Measurements from ENCODE around the gene OR7A10.
A peak's percentile ranks its signal among the peaks of the same experiment; 100 is the strongest.

OR7A10 gene

DNA sequence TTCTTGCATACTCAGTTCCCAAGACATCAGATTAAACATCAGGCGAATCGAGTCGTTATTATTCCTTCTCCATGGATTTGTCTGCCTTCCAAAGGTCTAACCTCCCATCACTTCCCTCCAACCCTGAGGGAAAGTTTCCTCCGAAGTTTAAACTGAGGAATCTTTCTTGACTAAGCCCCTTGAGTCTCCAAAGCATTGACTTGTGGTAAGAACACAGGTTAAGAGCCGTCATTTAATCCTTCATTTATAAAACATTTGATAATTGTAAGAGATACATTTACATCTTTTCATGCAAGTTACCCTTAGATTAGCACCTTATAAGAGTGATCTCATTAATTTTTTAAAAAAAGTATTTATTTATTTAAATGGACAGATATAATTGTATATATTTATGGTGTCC, at the start of gene OR7A10:
Gene OR7A10 (minus strand): TSS at position 101 of the 400 bp plus-strand sequence. CDS start 7,045 bp downstream, outside the sequence.
- TF ChIP-seq, protein P1, sequence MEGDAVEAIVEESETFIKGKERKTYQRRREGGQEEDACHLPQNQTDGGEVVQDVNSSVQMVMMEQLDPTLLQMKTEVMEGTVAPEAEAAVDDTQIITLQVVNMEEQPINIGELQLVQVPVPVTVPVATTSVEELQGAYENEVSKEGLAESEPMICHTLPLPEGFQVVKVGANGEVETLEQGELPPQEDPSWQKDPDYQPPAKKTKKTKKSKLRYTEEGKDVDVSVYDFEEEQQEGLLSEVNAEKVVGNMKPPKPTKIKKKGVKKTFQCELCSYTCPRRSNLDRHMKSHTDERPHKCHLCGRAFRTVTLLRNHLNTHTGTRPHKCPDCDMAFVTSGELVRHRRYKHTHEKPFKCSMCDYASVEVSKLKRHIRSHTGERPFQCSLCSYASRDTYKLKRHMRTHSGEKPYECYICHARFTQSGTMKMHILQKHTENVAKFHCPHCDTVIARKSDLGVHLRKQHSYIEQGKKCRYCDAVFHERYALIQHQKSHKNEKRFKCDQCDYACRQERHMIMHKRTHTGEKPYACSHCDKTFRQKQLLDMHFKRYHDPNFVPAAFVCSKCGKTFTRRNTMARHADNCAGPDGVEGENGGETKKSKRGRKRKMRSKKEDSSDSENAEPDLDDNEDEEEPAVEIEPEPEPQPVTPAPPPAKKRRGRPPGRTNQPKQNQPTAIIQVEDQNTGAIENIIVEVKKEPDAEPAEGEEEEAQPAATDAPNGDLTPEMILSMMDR (IDR thresholded peaks at IDR 0.05) = no peak
- Mint-ChIP-seq H3K9me3 (peaks cover 69% of the 10 kb centered on the region), H3K27me3 (ENCODE audit: low read depth, poor library complexity) (no peaks in the 10 kb centered on the region), H3K4me1 (no peaks in the 10 kb centered on the region), H3K27ac (no peak within 1 kb of the TSS), H3K4me3 (no peak within 1 kb of the TSS), H3K36me3 (ENCODE audit: low read depth) (no peaks in the 10 kb centered on the region)
- no peak for DNase-seq

DNA sequence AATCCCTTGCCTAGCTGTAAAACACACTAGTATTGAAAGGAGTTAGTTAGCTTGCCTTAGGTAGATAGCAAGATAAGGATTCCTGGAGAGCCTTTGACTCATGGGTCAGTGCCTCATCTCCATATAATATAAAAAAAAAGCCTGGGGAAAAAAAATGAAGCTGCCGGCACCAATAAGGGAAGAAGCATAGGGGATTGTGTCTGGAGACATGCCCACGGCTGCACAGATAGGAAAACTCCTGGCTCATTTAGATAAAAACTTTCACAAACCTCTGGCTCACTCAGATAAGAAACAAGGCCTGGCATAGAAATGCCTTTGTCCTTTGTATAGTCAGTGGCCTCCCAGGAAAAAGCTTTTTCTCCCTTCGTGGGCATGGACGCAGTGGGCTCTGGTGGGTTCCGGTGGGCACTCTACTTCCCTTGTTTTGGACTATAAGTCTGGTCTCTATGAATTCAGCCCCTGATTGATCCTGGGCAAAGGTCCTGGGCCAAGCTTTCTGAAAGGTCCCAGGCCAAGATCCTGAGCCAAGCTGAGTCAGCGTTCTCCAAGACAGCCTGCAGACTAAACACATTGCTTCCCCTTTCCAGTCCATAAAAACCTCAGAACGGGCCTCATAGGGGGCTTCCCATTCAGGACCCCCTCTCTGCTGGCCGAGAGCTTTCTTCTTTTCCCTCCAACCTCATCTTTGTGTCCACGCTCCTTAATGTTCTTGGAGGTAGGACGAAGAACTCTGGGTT, 42.1 kb upstream of the OR7A10 start:
- no peak overlapping the region for H3K27ac Mint-ChIP-seq
- no peaks in the 10 kb centered on the region for H3K36me3 Mint-ChIP-seq (ENCODE audit: low read depth)
- TF ChIP-seq, protein P1 (IDR thresholded peaks at IDR 0.05) = no peak
- no peak overlapping the region for H3K4me3 Mint-ChIP-seq
- peaks cover 43% of the 10 kb centered on the region for H3K9me3 Mint-ChIP-seq
- peaks cover 16% of the 10 kb centered on the region for H3K27me3 Mint-ChIP-seq (ENCODE audit: low read depth, poor library complexity)
- no peak for DNase-seq
- peaks cover 6% of the 10 kb centered on the region for H3K4me1 Mint-ChIP-seq

DNA sequence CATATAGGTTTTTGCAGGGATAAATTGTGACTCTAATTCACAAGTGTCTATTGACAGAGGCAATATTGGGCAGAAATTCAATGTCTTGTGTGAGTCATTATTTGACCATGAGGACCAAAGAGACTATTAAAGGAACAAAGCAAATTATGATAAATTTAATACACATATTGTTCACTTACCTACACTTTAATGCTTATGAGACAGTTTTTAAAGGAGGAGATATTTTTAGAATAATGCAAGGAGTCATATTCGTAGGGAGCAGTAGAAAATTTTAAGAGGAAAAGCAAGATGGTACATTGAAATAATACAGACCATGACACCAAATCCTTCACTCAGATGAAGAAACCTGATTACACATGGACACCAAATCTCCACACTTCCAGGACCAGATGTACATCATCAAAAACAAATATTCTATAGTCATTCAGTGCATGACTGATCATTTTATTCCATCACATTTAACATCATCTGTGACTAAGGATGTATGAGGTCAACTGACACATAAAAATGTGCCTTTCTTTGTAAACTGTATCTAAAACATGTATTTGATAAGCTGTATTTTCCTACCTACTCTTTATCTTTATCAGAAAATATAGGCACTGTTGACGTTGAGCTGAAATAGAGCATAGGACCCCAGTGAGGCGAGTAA, 41.4 kb upstream of the OR7A10 start:
- H3K27ac Mint-ChIP-seq = no peak overlapping the region
- H3K4me1 Mint-ChIP-seq = peaks cover 6% of the 10 kb centered on the region
- peaks cover 41% of the 10 kb centered on the region for H3K9me3 Mint-ChIP-seq
- H3K27me3 Mint-ChIP-seq (ENCODE audit: low read depth, poor library complexity) = peaks cover 13% of the 10 kb centered on the region
- DNase-seq = no peak
- TF ChIP-seq, protein P1 (IDR thresholded peaks at IDR 0.05) = no peak
- no peaks in the 10 kb centered on the region for H3K36me3 Mint-ChIP-seq (ENCODE audit: low read depth)
- no peak overlapping the region for H3K4me3 Mint-ChIP-seq

DNA sequence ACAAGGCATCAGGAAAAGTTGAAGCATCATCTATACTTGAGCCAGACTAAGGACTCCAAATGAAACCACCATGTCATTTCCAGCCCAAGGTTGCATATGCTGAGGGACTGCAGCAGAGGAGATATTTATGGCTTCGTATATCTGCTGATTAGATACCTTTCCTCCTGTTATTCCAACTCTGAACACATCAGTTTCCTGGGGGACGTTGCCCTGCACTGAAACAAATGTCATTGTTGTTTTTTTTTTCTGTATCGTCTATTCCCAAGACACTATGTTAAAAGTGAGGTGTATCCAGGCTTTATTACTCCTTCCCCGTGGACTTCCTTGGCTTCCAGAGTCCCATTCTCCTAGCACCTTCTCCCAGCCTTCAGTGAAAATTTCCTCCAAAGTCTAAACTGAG, 37.3 kb upstream of the OR7A10 start, which contains the start of gene OR7A17:
Gene OR7A17 (minus strand): TSS at position 101 of the 400 bp plus-strand sequence. CDS start 4,777 bp downstream, outside the sequence.
- TF ChIP-seq, protein P1 (IDR thresholded peaks at IDR 0.05) = no peak
- Mint-ChIP-seq H3K36me3 (ENCODE audit: low read depth) (no peaks in the 10 kb centered on the region), H3K9me3 (peaks cover 42% of the 10 kb centered on the region), H3K27ac (no peak within 1 kb of the TSS), H3K4me3 (no peak within 1 kb of the TSS), H3K27me3 (ENCODE audit: low read depth, poor library complexity) (peaks cover 10% of the 10 kb centered on the region), H3K4me1 (peaks cover 6% of the 10 kb centered on the region)
- no peak for DNase-seq

DNA sequence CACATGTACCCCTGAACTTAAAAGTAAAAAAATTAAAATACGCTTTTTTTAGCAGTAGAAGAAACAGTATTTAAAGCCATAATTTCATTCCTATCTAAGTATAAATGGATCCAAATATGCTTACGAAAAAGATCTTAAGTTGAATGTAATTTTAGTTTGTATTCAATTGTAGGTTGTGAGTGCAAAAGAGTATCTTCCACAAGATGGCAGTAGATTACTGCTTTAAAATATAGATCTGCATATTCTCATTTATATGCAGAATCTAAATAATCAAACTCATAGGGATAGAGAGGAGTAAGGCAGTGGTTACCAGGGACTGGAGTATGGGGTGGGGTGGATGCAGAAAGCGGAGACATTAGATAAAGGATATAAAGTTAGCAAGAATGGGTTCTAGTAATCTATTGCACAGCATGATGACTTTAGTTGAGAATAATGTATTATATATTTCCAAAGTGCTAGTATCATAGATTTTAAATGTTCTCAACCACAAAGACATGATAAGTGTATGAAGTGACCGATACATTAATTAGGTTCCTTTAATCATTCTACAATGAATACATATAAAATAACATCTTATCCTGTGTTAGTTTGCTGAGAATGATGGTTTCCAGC, 23.0 kb upstream of the OR7A10 start:
- Mint-ChIP-seq H3K27me3 (ENCODE audit: low read depth, poor library complexity) (peaks cover 2% of the 10 kb centered on the region), H3K9me3 (peaks cover 58% of the 10 kb centered on the region), H3K4me3 (no peak overlapping the region), H3K4me1 (no peaks in the 10 kb centered on the region), H3K36me3 (ENCODE audit: low read depth) (no peaks in the 10 kb centered on the region), H3K27ac (no peak overlapping the region)
- DNase-seq = no peak
- TF ChIP-seq, protein P1 (IDR thresholded peaks at IDR 0.05) = peak; percentile 11
